ENCODE measurements around the gene MNAT1.

MNAT1 gene

GRCh38 chr14:60862283-60862682 is 127.7 kb downstream of the MNAT1 start:
- no peak for TF ChIP-seq CTCF (IDR thresholded peaks at IDR 0.05; ENCODE audit: extremely low read depth, missing control alignments)
- DNase-seq (ENCODE audit: low spot score) = no peak

- no peak for TF ChIP-seq CTCF (IDR thresholded peaks at IDR 0.05; ENCODE audit: extremely low read depth, missing control alignments)
- no peak for DNase-seq (ENCODE audit: low spot score)
These were observed 128.7 kb downstream of the MNAT1 start for GRCh38 chr14:60863249-60863648.

- no peak for TF ChIP-seq CTCF (IDR thresholded peaks at IDR 0.05; ENCODE audit: extremely low read depth, missing control alignments)
- DNase-seq (ENCODE audit: low spot score) = no peak
These were observed 131.0 kb downstream of the MNAT1 start for GRCh38 chr14:60865378-60866127.

GRCh38 chr14:60867503-60868172 is 133.1 kb downstream of the MNAT1 start:
- TF ChIP-seq CTCF (IDR thresholded peaks at IDR 0.05; ENCODE audit: extremely low read depth, missing control alignments) = no peak
- DNase-seq (ENCODE audit: low spot score) = no peak

GRCh38 chr14:60878121-60878520 is 143.6 kb downstream of the MNAT1 start:
- DNase-seq (ENCODE audit: low spot score) = no peak
- TF ChIP-seq CTCF (IDR thresholded peaks at IDR 0.05; ENCODE audit: extremely low read depth, missing control alignments) = no peak

GRCh38 chr14:60878536-60878935 is 144.0 kb downstream of the MNAT1 start:
- no peak for DNase-seq (ENCODE audit: low spot score)
- TF ChIP-seq CTCF (IDR thresholded peaks at IDR 0.05; ENCODE audit: extremely low read depth, missing control alignments) = no peak

GRCh38 chr14:60882219-60882618 is 147.7 kb downstream of the MNAT1 start:
- DNase-seq (ENCODE audit: low spot score) = no peak
- no peak for TF ChIP-seq CTCF (IDR thresholded peaks at IDR 0.05; ENCODE audit: extremely low read depth, missing control alignments)
